KOPT-K1 (cell line): ENCODE measurements around the gene GPR157.

ENCODE experiments used
- H3K27ac ChIP-seq: fragments of 200-600 bp; sonication (generic); 2 replicates; pipeline ENCODE4 v1.5.1; 2016; ENCODE audit warnings: antibody characterized with exemption, mild to moderate bottlenecking, low read depth, low read length; ENCODE audit not compliant: poor library complexity, severe bottlenecking
- H3K36me3 ChIP-seq: fragments of 200-600 bp; sonication (generic); 2 replicates; pipeline ENCODE4 v1.5.1; 2017; ENCODE audit warnings: antibody characterized with exemption, mild to moderate bottlenecking, low read length, moderate library complexity; ENCODE audit not compliant: insufficient read depth
- H3K9me3 ChIP-seq: fragments of 200-600 bp; sonication (generic); 2 replicates; pipeline ENCODE4 v1.5.1; 2017; ENCODE audit warnings: antibody characterized with exemption, low read length, mild to moderate bottlenecking; ENCODE audit not compliant: insufficient read depth, poor library complexity, severe bottlenecking

The GPR157 gene

GRCh38 chr1:9058465-9058864 is 70.4 kb downstream of the GPR157 start:
- no peak overlapping the region for H3K27ac ChIP-seq
- H3K36me3 ChIP-seq, result no peaks in the 10 kb centered on the region
- H3K9me3 ChIP-seq, result no peaks in the 10 kb centered on the region

DNA sequence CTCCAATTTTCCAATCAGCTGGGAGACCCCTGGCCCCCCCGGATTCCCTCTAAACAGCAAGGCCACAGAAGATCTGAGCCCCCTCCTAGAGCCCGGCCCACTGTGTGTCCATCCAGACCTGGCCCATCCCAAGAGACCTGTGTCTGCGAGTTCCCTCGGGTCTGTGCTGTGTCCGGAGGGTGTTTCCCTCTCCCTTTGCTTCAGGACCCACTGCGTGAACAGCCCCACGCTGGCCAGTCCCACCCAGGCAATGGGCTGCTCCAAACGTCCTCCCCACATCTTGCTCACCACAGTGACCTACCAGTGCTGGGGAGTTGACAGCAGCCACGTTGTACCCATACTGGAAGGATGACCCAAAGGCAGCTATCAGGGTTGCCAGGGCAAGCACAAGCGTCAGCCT is 71.1 kb downstream of the GPR157 start:
- H3K9me3 ChIP-seq, result no peaks in the 10 kb centered on the region
- no peak overlapping the region for H3K27ac ChIP-seq
- H3K36me3 ChIP-seq, result no peaks in the 10 kb centered on the region

DNA sequence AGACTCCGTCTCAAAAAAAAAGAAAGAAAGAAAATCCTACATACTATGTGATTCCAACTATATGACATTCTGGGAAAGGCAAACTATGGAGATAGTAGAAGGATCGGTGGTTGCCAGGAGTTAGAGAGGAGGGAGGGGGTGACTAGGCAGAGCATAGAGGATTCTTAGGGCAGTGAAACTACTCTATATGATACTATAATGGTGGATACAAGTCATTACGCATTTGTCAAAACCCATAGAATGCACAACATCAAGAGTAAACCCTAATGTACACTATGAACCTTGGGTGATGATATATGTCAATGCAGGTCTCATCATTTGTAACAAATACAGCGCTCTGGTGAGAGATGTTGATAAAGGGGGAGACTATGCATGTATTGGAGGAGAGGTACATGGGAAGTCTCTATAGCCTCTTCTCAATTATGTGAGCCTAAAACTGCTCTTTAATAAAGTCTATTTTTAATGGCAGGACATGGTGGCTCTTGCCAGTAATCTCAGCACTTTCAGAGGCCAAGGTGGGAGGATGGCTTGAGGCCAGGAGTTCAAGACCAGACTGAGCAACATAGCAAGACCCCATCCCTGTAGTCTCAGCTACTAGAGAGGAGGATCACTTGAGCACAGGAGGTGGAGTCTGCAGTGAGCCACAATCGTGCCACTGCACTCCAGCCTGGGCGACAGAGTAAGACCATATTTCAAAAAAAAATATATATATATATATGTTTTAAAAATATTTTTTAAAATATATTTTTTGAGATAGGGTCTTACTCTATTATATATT is 76.4 kb downstream of the GPR157 start:
- Histone ChIP-seq H3K27ac (no peak overlapping the region), H3K36me3 (no peaks in the 10 kb centered on the region), H3K9me3 (no peaks in the 10 kb centered on the region)

GRCh38 chr1:9051379-9051778 is 77.5 kb downstream of the GPR157 start:
- Histone ChIP-seq H3K27ac (no peak overlapping the region), H3K36me3 (no peaks in the 10 kb centered on the region), H3K9me3 (no peaks in the 10 kb centered on the region)

DNA sequence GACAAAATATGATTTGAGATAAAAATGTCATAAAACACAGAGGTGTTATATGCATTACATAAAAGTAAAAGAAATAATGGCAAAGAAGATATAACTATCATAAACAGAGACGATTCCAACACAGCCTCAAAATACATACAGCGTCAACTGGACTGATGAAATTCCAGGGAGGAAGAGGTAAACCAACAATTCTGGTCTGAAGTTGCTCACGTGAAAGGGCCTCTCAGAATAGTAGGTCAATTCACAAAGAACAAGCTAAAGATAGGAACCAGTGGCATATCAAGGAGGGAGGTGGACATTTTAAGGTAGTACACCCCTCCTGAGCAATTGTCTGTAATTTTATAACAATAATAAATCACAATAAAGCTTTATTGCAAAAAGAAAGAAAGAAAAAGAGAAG is 78.1 kb downstream of the GPR157 start:
- H3K36me3 ChIP-seq, result no peaks in the 10 kb centered on the region
- H3K9me3 ChIP-seq, result no peaks in the 10 kb centered on the region
- H3K27ac ChIP-seq, result no peak overlapping the region
